Aorta (tissue), 5 donors: ENCODE measurements around the gene TEPSIN. TPM values are rescaled to one million over a fixed set of nuclear protein-coding genes. Genes with fewer than 3 reads are reported as not detected.
A peak's percentile ranks its signal among the peaks of the same experiment; 100 is the strongest.

Experiments
- ATAC-seq: fragments of 200-7000 bp; cut with Tn5 transposase; one replicate; pipeline ENCODE4 v1.9.1; 2022; ENCODE audit warnings: moderate library complexity; ENCODE audit not compliant: low FRiP score
- DNase-seq, 2 donors: peaks; one replicate each; pipeline ENCODE4 v3.0.0-alpha.2; 2020
- H3K27ac ChIP-seq, 2 donors: one replicate each; pipeline ENCODE4 v1.5.1; 2013; ENCODE audit warnings: low read length in 2 of 2, mild to moderate bottlenecking in 2 of 2, moderate library complexity in 2 of 2, control low read depth in 1 of 2, inconsistent platforms in 1 of 2, low read depth in 1 of 2
- H3K27me3 ChIP-seq, 2 donors: one replicate each; pipeline ENCODE4 v1.6.1; 2013; ENCODE audit warnings: control low read depth in 1 of 2, low read length in 1 of 2, mild to moderate bottlenecking in 1 of 2, moderate library complexity in 1 of 2; ENCODE audit not compliant: insufficient read depth in 2 of 2, control insufficient read depth in 1 of 2
- H3K36me3 ChIP-seq, 2 donors: one replicate each; pipeline ENCODE4 v1.6.1; 2013; ENCODE audit warnings: control low read depth in 1 of 2, low read length in 1 of 2, mild to moderate bottlenecking in 1 of 2; ENCODE audit not compliant: insufficient read depth in 2 of 2, control insufficient read depth in 1 of 2
- H3K4me1 ChIP-seq, 2 donors: one replicate each; pipeline ENCODE4 v1.6.1; 2013; ENCODE audit warnings: low read length in 2 of 2, control low read depth in 1 of 2, mild to moderate bottlenecking in 1 of 2, moderate library complexity in 1 of 2; ENCODE audit not compliant: insufficient read depth in 2 of 2, control insufficient read depth in 1 of 2
- H3K4me3 ChIP-seq, 2 donors: one replicate each; pipeline ENCODE4 v1.5.1; 2013; ENCODE audit warnings: low read length in 2 of 2, control low read depth in 1 of 2, mild to moderate bottlenecking in 1 of 2
- H3K9me3 ChIP-seq: one replicate; pipeline ENCODE4 v1.6.1; 2013; ENCODE audit warnings: mild to moderate bottlenecking, low read length; ENCODE audit not compliant: control insufficient read depth
- WGBS, 2 donors: extraction: QIAGEN DNeasy Blood & Tissue Kit; methylation state at CpG; one replicate each; pipeline ENCODE4 v1.1.7; 2013; 5-methylcytosine and 5-hydroxymethylcytosine counted together
- intact Hi-C, 2 donors: fragments of 100-400 bp; cut with DNase I; formaldehyde crosslinking; loops; one replicate each; pipeline versions ENCODE4 v1.14.2 to v1.15.0; 2022
- polyA plus RNA-seq, 2 donors: library from polyadenylated mRNA; stranded (reverse); fragments of 200-250 nt; gene quantifications; one replicate each; pipeline ENCODE4 v1.2.3, GENCODE V29; 2013
- total RNA-seq, 2 donors: library from RNA; stranded (reverse); fragmentation: NEBNext Ultra II Directional; extraction: Animal tissue kit (Norgen Biotek cat#: 25700); gene quantifications; one replicate each; pipeline ENCODE4 v1.2.1, GENCODE V29; 2021
- donor health status: healthy with polysubstance abuse.
- donor health status: Bipolar disorder and iron deficiency.
- donor health status: DM: no; HTN: no; CAD: no.
- donor health status: DM: no; HTN: no; CAD: no.
- donor health status: DM: yes; HTN: yes; CAD: no.

TEPSIN gene
- total and polyA plus RNA-seq, 4 donors = 5.6 to 79.0 (median 35.0) TPM

DNA sequence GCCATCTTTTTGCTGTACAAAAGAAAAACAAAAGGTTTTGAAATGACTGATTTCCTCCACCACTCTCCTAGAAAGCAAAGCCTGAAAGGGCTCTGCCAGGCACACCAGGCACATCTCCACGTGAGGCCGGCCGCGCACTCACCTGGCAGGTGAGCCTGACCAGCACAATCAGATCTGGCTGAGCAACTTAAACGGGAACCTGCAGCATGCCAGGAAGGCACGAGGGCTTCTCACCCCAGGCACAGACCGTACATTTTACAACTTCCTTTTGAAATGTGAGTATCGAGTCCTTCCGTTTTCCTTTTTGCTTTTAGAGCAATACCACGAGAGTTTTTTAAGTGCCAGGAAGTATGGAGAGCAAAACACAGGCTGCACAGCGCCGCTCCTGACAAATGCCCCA, 33.8 kb upstream of the TEPSIN start:
- Histone ChIP-seq H3K27ac (no peak overlapping the region), H3K4me1 (no peaks in the 10 kb centered on the region), H3K27me3 (no peaks in the 10 kb centered on the region), H3K4me3 (no peak overlapping the region), H3K9me3 (no peaks in the 10 kb centered on the region), H3K36me3 (no peaks in the 10 kb centered on the region)
- WGBS, 2 donors = 90 to 91% methylated on average over 12 of the region's 12 CpGs
- intact Hi-C loops = no loop called here
- ATAC-seq = no peak
- DNase-seq = no peak

- Histone ChIP-seq H3K9me3 (no peaks in the 10 kb centered on the region), H3K27ac (no peak overlapping the region), H3K4me1 (no peaks in the 10 kb centered on the region), H3K4me3 (no peak overlapping the region), H3K36me3 (no peaks in the 10 kb centered on the region), H3K27me3 (no peaks in the 10 kb centered on the region)
- DNase-seq (no peak), ATAC-seq (no peak)
- WGBS, 2 donors = 92 to 94% methylated on average over 12 of the region's 12 CpGs
- intact Hi-C loops = no loop called here
These were observed 32.4 kb upstream of the TEPSIN start for GRCh38 chr17:81271226-81271625.

DNA sequence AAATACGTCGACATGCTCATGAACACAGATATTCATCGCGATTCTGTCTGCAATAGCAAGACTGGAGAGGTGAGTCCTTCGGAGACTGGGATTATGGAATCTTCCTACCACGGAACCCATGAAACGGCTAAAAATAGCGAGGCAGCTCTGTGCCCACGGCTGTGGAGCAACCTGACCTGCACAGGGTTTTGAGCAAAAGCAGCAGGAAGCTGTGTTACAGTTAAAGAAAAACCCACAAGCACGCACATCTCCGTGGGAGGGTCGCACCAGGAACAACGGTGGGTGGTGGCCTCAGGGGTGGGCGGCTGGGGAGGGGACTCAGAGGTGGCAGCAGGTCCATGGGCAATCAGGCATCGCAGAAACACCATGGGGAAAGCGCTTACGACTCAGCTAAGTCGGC, 31.4 kb upstream of the TEPSIN start:
- no peak for DNase-seq
- 89 to 93% methylated on average over 18 of the region's 18 CpGs for WGBS, 2 donors
- Histone ChIP-seq H3K27ac (no peak overlapping the region), H3K9me3 (no peaks in the 10 kb centered on the region), H3K36me3 (no peaks in the 10 kb centered on the region), H3K4me3 (no peak overlapping the region), H3K27me3 (no peaks in the 10 kb centered on the region), H3K4me1 (no peaks in the 10 kb centered on the region)
- intact Hi-C loops = no loop called here
- no peak for ATAC-seq

GRCh38 chr17:81267390-81268067, 28.7 kb upstream of the TEPSIN start:
- intact Hi-C loops = no loop called here
- H3K27me3 ChIP-seq = no peaks in the 10 kb centered on the region
- 85 to 91% methylated on average over 6 of the region's 6 CpGs for WGBS, 2 donors
- H3K27ac ChIP-seq = no peak overlapping the region
- H3K4me3 ChIP-seq = no peak overlapping the region
- no peaks in the 10 kb centered on the region for H3K4me1 ChIP-seq
- H3K9me3 ChIP-seq = no peaks in the 10 kb centered on the region
- no peak for DNase-seq
- ATAC-seq = no peak
- peaks cover 0 to 2% of the 10 kb centered on the region in 2 donors for H3K36me3 ChIP-seq

DNA sequence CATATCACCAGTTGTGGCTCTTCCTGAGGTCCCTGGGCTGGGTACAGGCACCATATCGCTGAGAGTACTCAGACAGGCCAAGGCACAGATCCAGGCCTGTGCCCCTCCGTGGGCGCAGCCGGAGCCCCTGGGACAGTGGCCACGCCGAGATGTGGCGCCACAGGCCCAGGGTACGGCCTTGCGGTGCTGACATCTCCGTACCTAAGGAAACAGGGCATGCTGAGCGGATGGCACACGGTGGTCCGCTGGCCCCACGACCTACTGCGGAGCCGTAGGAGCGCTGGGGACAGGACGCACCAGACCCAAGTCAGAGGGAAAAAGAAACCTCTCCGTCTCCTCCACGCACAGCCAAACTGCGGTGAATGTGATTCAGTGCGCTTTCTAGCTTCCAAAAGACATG, 26.7 kb upstream of the TEPSIN start:
- WGBS, 2 donors = 97 to 98% methylated on average over 22 of the region's 22 CpGs
- peaks cover 0 to 2% of the 10 kb centered on the region in 2 donors for H3K36me3 ChIP-seq
- no peak overlapping the region for H3K27ac ChIP-seq
- DNase-seq (no peak), ATAC-seq (no peak)
- intact Hi-C loops = no loop called here
- no peaks in the 10 kb centered on the region for H3K9me3 ChIP-seq
- H3K27me3 ChIP-seq = no peaks in the 10 kb centered on the region
- H3K4me1 ChIP-seq = no peaks in the 10 kb centered on the region
- no peak overlapping the region for H3K4me3 ChIP-seq

GRCh38 chr17:81264640-81265039, 25.8 kb upstream of the TEPSIN start:
- ATAC-seq = no peak
- Histone ChIP-seq H3K27ac (no peak overlapping the region), H3K4me3 (no peak overlapping the region), H3K4me1 (no peaks in the 10 kb centered on the region), H3K36me3 (peaks cover 0 to 2% of the 10 kb centered on the region in 2 donors), H3K27me3 (no peaks in the 10 kb centered on the region), H3K9me3 (no peaks in the 10 kb centered on the region)
- intact Hi-C loops = no loop called here
- DNase-seq = no peak
- 94 to 95% methylated on average over 12 of the region's 12 CpGs for WGBS, 2 donors

GRCh38 chr17:81263371-81264181, 24.7 kb upstream of the TEPSIN start:
- Histone ChIP-seq H3K9me3 (no peaks in the 10 kb centered on the region), H3K4me1 (no peaks in the 10 kb centered on the region), H3K27ac (no peak overlapping the region), H3K27me3 (no peaks in the 10 kb centered on the region), H3K4me3 (no peak overlapping the region), H3K36me3 (peaks cover 0 to 7% of the 10 kb centered on the region in 2 donors)
- WGBS, 2 donors = 93 to 94% methylated on average over 40 of the region's 40 CpGs
- intact Hi-C loops = no loop called here
- ATAC-seq = peak; percentile 30
- DNase-seq = no peak

DNA sequence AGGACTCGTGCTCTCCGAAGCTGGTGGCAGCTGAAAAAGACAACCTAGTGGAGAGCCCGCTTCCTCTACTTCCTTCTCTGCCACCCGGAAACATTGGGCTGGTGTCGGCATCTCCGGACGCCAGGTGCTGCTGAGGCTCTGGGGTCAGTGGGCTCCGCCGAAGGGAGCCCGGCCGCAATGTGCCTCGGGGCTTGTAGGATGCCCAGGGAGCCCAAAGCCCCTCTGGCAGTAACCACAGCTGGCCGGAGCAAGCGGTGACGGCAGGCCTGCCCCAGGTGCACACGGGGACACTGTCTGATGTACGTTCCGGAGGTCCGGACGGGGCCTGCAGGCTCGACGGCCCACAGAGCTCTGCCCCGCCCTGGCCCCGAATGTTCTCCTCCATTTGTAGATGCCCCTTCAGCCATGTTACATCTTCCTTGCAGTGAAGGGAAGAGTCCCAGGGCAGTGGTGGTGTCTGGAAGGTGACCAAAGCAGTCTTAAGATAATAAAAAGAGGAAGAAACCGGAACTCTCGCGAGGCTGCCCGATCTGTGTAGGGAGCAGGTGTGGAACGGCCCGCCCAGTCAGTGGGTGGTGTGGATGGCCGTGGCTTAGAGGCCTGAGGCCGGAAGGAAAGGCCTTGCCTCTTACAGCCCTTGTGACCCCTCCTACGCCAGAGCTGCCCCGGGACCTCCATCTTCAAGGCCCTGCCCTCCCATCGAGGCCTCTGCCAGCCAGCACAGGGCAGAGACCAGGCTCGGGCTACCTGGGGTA, 22.9 kb upstream of the TEPSIN start:
- DNase-seq = no peak
- 93% methylated on average over 36 of the region's 36 CpGs for WGBS, 2 donors
- H3K27ac ChIP-seq = no peak overlapping the region

More for the DNA sequence above, 22.9 kb upstream of the TEPSIN start:
- Histone ChIP-seq H3K36me3 (peaks cover 0 to 7% of the 10 kb centered on the region in 2 donors), H3K4me3 (no peak overlapping the region), H3K9me3 (no peaks in the 10 kb centered on the region), H3K27me3 (no peaks in the 10 kb centered on the region), H3K4me1 (no peaks in the 10 kb centered on the region)
- intact Hi-C loops = no loop called here
- no peak for ATAC-seq
